GM23338 (cell line): ENCODE data around the gene PDE3A. TPM values are rescaled to one million over a fixed set of nuclear protein-coding genes. Genes with fewer than 3 reads are reported as not detected.

ENCODE experiments used
- ATAC-seq: fragments of 200-7000 bp; cut with Tn5 transposase; 3 replicates; pipeline ENCODE4 v1.9.1; 2020
- DNase-seq: peaks from one replicate; pipeline ENCODE4 v3.0.0-alpha.2; 2015; ENCODE audit warnings: low spot score
- H2AFZ ChIP-seq: fragments of 200-600 bp; sonication (generic); 2 replicates; pipeline ENCODE4 v1.8.0; 2016; ENCODE audit warnings: antibody characterized with exemption, mild to moderate bottlenecking, moderate library complexity
- H3F3A ChIP-seq: fragments of 200-600 bp; sonication (generic); replicated peaks from 2 replicates; pipeline ENCODE4 v1.8.0; 2017; ENCODE audit warnings: antibody characterized with exemption, mixed run types, low read depth
- H3K27ac ChIP-seq: fragments of 200-600 bp; sonication (generic); 2 replicates; pipeline ENCODE4 v1.6.1; 2016; ENCODE audit warnings: low read depth
- H3K27me3 ChIP-seq: fragments of 200-600 bp; sonication (generic); 2 replicates; pipeline ENCODE4 v1.8.0; 2016; ENCODE audit warnings: mild to moderate bottlenecking, mixed run types, moderate library complexity; ENCODE audit not compliant: insufficient read depth
- H3K36me3 ChIP-seq: fragments of 200-600 bp; sonication (generic); 2 replicates; pipeline ENCODE4 v1.8.0; 2016; ENCODE audit warnings: mild to moderate bottlenecking; ENCODE audit not compliant: insufficient read depth
- H3K4me1 ChIP-seq: fragments of 200-600 bp; sonication (generic); 2 replicates; pipeline ENCODE4 v1.8.0; 2016; ENCODE audit warnings: mild to moderate bottlenecking, moderate library complexity; ENCODE audit not compliant: insufficient read depth
- H3K4me2 ChIP-seq: fragments of 200-600 bp; sonication (generic); 2 replicates; pipeline ENCODE4 v1.7.1; 2017; ENCODE audit warnings: mixed run types
- H3K4me3 ChIP-seq: fragments of 200-600 bp; sonication (generic); 2 replicates; pipeline ENCODE4 v1.6.1; 2016; ENCODE audit warnings: mixed run types
- H3K79me2 ChIP-seq: fragments of 200-600 bp; sonication (generic); replicated peaks from 2 replicates; pipeline ENCODE4 v1.8.0; 2017; ENCODE audit warnings: mild to moderate bottlenecking; ENCODE audit not compliant: insufficient read depth
- H3K9me2 ChIP-seq: fragments of 200-600 bp; sonication (generic); 2 replicates; pipeline ENCODE4 v1.8.0; 2017; ENCODE audit not compliant: insufficient read depth
- H4K20me1 ChIP-seq: fragments of 200-600 bp; sonication (generic); replicated peaks from 2 replicates; pipeline ENCODE4 v1.8.0; 2017; ENCODE audit warnings: mild to moderate bottlenecking; ENCODE audit not compliant: insufficient read depth
- H3K27ac Mint-ChIP-seq: 2 replicates; pipeline ENCODE4 v1.8.0; 2020; ENCODE audit warnings: inconsistent platforms, mild to moderate bottlenecking, moderate library complexity, mixed read lengths
- H3K27me3 Mint-ChIP-seq: 3 replicates; pipeline ENCODE4 v1.8.0; 2022; ENCODE audit warnings: low read depth, mild to moderate bottlenecking, moderate library complexity, mixed read lengths, inconsistent platforms; ENCODE audit not compliant: insufficient read depth, poor library complexity
- H3K36me3 Mint-ChIP-seq: 3 replicates; pipeline ENCODE4 v1.8.0; 2021; ENCODE audit warnings: low read depth, mild to moderate bottlenecking, inconsistent platforms, moderate library complexity, mixed read lengths
- H3K4me1 Mint-ChIP-seq: 3 replicates; pipeline ENCODE4 v1.8.0; 2020; ENCODE audit warnings: mild to moderate bottlenecking, inconsistent platforms, mixed read lengths
- H3K4me3 Mint-ChIP-seq: 3 replicates; pipeline ENCODE4 v1.8.0; 2021; ENCODE audit warnings: moderate library complexity, mild to moderate bottlenecking, inconsistent platforms, mixed read lengths
- H3K9me3 Mint-ChIP-seq: 3 replicates; pipeline ENCODE4 v1.8.0; 2020; ENCODE audit warnings: moderate library complexity, mild to moderate bottlenecking, inconsistent platforms, mixed read lengths
- CREB1 ChIP-seq: fragments of 250-450 bp; sonication (Bioruptor Pico); IDR thresholded peaks from 2 replicates; pipeline ENCODE4 v1.5.0; 2020; ENCODE audit warnings: low read depth, mild to moderate bottlenecking, moderate library complexity
- EZH2 ChIP-seq: fragments of 200-600 bp; sonication (generic); IDR thresholded peaks from one replicate; pipeline ENCODE4 v1.8.0; 2017; ENCODE audit warnings: antibody characterized with exemption, mild to moderate bottlenecking, low read depth; ENCODE audit not compliant: unreplicated experiment
- JUNB ChIP-seq: IDR thresholded peaks from one replicate; pipeline ENCODE4 v1.6.1; 2016; ENCODE audit warnings: antibody characterized with exemption; ENCODE audit not compliant: unreplicated experiment
- NANOG ChIP-seq: IDR thresholded peaks from 2 replicates; pipeline ENCODE4 v1.6.1; 2016; ENCODE audit warnings: antibody characterized with exemption, borderline replicate concordance
- POLR2AphosphoS5 ChIP-seq: IDR thresholded peaks from 2 replicates; pipeline ENCODE4 v1.6.1; 2016; ENCODE audit warnings: antibody characterized with exemption, low read depth
- STAT1 ChIP-seq: IDR thresholded peaks from one replicate; pipeline ENCODE4 v1.6.1; 2016; ENCODE audit warnings: antibody characterized with exemption; ENCODE audit not compliant: unreplicated experiment
- ZNF331 ChIP-seq: fragments of 250-450 bp; sonication (Bioruptor Pico); IDR thresholded peaks from 2 replicates; pipeline ENCODE4 v1.5.0; 2020; ENCODE audit warnings: low read depth, mild to moderate bottlenecking, moderate library complexity
- polyA plus RNA-seq: library from polyadenylated mRNA; unstranded; fragments of >200 nt; fragmentation: Nextera tagmentation; extraction: Ambion mirVana; gene quantifications from 2 replicates; pipeline ENCODE4 v1.2.1, GENCODE V29; 2016
- total RNA-seq: library from RNA; depleted of rRNA; stranded (reverse); fragments of >200 nt; shearing (Covaris generic); gene quantifications from 2 replicates; pipeline ENCODE4 v1.2.3, GENCODE V29; 2014
- TF ChIP-seq, protein P1 (sequence below): fragments of 250-450 bp; sonication (Bioruptor Pico); IDR thresholded peaks from 2 replicates; pipeline ENCODE4 v1.5.0; 2020; ENCODE audit warnings: mild to moderate bottlenecking, moderate library complexity
- TF ChIP-seq, protein P2 (sequence below), 2 experiments: fragments of 200-600 bp in 1 of 2; sonication (generic) in 1 of 2; conservative IDR thresholded peaks; 2 replicates each; pipeline versions ENCODE4 v1.5.1 to v1.6.1; 2016 to 2017; ENCODE audit warnings: antibody characterized with exemption in 2 of 2, low read depth in 2 of 2, mild to moderate bottlenecking in 2 of 2, moderate library complexity in 1 of 2

The PDE3A gene
- total and polyA plus RNA-seq, 2 experiments from 2014 or later: 2.7 to 9.2 TPM

DNA sequence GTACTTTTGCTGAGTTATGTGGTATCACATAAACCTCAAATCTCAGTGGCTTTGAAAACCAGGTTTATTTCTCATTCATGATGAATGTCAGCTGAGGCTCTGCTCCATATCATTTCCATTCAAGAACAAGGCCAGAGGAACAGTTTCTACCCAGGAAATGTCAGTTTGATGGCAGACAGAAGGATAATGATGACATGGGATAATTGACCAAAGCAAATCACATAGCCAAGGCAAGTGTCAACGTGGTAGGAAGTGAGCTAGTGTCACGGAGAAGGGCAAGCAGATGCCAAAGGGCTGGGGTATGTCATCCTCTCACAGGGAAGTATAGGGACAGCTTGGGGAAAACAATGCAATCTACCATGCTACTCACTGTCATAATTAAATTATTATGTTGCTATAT, 12.3 kb upstream of the PDE3A start (continued):
- TF ChIP-seq, protein P1, sequence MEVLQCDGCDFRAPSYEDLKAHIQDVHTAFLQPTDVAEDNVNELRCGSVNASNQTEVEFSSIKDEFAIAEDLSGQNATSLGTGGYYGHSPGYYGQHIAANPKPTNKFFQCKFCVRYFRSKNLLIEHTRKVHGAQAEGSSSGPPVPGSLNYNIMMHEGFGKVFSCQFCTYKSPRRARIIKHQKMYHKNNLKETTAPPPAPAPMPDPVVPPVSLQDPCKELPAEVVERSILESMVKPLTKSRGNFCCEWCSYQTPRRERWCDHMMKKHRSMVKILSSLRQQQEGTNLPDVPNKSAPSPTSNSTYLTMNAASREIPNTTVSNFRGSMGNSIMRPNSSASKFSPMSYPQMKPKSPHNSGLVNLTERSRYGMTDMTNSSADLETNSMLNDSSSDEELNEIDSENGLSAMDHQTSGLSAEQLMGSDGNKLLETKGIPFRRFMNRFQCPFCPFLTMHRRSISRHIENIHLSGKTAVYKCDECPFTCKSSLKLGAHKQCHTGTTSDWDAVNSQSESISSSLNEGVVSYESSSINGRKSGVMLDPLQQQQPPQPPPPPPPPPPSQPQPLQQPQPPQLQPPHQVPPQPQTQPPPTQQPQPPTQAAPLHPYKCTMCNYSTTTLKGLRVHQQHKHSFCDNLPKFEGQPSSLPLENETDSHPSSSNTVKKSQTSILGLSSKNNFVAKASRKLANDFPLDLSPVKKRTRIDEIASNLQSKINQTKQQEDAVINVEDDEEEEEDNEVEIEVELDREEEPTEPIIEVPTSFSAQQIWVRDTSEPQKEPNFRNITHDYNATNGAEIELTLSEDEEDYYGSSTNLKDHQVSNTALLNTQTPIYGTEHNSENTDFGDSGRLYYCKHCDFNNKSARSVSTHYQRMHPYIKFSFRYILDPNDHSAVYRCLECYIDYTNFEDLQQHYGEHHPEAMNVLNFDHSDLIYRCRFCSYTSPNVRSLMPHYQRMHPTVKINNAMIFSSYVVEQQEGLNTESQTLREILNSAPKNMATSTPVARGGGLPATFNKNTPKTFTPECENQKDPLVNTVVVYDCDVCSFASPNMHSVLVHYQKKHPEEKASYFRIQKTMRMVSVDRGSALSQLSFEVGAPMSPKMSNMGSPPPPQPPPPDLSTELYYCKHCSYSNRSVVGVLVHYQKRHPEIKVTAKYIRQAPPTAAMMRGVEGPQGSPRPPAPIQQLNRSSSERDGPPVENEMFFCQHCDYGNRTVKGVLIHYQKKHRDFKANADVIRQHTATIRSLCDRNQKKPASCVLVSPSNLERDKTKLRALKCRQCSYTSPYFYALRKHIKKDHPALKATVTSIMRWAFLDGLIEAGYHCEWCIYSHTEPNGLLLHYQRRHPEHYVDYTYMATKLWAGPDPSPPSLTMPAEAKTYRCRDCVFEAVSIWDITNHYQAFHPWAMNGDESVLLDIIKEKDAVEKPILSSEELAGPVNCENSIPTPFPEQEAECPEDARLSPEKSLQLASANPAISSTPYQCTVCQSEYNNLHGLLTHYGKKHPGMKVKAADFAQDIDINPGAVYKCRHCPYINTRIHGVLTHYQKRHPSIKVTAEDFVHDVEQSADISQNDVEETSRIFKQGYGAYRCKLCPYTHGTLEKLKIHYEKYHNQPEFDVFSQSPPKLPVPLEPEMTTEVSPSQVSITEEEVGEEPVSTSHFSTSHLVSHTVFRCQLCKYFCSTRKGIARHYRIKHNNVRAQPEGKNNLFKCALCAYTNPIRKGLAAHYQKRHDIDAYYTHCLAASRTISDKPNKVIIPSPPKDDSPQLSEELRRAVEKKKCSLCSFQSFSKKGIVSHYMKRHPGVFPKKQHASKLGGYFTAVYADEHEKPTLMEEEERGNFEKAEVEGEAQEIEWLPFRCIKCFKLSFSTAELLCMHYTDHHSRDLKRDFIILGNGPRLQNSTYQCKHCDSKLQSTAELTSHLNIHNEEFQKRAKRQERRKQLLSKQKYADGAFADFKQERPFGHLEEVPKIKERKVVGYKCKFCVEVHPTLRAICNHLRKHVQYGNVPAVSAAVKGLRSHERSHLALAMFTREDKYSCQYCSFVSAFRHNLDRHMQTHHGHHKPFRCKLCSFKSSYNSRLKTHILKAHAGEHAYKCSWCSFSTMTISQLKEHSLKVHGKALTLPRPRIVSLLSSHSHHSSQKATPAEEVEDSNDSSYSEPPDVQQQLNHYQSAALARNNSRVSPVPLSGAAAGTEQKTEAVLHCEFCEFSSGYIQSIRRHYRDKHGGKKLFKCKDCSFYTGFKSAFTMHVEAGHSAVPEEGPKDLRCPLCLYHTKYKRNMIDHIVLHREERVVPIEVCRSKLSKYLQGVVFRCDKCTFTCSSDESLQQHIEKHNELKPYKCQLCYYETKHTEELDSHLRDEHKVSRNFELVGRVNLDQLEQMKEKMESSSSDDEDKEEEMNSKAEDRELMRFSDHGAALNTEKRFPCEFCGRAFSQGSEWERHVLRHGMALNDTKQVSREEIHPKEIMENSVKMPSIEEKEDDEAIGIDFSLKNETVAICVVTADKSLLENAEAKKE: no peak
- TF ChIP-seq NANOG: no peak
- TF ChIP-seq STAT1: no peak
- TF ChIP-seq EZH2: no peak
- TF ChIP-seq CREB1 (CRISPR knock-in tag): no peak

DNA sequence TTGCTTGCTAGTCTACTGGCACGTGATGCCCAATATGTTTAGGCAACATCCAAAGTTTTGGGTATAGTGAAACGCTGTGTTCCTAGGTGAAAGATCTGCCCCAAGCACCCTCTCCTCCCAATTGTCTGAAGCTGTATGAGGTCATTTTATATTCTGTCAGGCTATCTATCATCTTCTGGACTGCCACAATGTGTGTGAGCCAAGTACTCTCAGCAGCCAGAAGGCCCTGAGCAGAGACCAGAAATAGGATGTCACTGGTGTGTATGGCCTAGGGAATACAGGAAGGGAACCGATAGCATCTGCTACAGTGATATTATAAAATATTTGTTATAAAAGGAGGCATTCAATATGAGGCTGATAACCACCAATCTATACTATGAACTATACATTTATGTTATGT, 7.9 kb upstream of the PDE3A start:
- no peaks in the 10 kb centered on the region for H3K36me3 Mint-ChIP-seq
- ATAC-seq (no peak), DNase-seq (no peak)
- Histone ChIP-seq H3K27me3 (no peaks in the 10 kb centered on the region), H3K36me3 (no peaks in the 10 kb centered on the region), H3K79me2 (no peaks in the 10 kb centered on the region), H2AFZ (no peak overlapping the region), H3K27ac (no peak overlapping the region), H3K4me3 (no peak overlapping the region), H3K4me1 (peaks cover 18% of the 10 kb centered on the region), H3K9me2 (0 out of 2 replicates have a peak, but pooled peaks cover 4% of the 10 kb centered on the region), H3F3A (no peaks in the 10 kb centered on the region), H3K4me2 (no peak overlapping the region), H4K20me1 (no peaks in the 10 kb centered on the region)
- no peak overlapping the region for H3K27ac Mint-ChIP-seq
- H3K4me1 Mint-ChIP-seq: peaks cover 12% of the 10 kb centered on the region
- no peak overlapping the region for H3K4me3 Mint-ChIP-seq
- H3K27me3 Mint-ChIP-seq: no peaks in the 10 kb centered on the region
- H3K9me3 Mint-ChIP-seq: no peaks in the 10 kb centered on the region
- TF ChIP-seq POLR2AphosphoS5: no peak
- no peak for TF ChIP-seq JUNB
- TF ChIP-seq, protein P1: no peak
- TF ChIP-seq, protein P2, sequence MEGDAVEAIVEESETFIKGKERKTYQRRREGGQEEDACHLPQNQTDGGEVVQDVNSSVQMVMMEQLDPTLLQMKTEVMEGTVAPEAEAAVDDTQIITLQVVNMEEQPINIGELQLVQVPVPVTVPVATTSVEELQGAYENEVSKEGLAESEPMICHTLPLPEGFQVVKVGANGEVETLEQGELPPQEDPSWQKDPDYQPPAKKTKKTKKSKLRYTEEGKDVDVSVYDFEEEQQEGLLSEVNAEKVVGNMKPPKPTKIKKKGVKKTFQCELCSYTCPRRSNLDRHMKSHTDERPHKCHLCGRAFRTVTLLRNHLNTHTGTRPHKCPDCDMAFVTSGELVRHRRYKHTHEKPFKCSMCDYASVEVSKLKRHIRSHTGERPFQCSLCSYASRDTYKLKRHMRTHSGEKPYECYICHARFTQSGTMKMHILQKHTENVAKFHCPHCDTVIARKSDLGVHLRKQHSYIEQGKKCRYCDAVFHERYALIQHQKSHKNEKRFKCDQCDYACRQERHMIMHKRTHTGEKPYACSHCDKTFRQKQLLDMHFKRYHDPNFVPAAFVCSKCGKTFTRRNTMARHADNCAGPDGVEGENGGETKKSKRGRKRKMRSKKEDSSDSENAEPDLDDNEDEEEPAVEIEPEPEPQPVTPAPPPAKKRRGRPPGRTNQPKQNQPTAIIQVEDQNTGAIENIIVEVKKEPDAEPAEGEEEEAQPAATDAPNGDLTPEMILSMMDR (conservative IDR thresholded peaks at IDR 0.05; ENCODE audit: low read depth in 2 of 2): no peak
- TF ChIP-seq ZNF331 (CRISPR knock-in tag): no peak
- no peak for TF ChIP-seq STAT1
